HepG2 (cell line): ENCODE results near the gene C16orf90. TPM values are rescaled to one million over a fixed set of nuclear protein-coding genes. Genes with fewer than 3 reads are reported as not detected.
A peak's percentile ranks its signal among the peaks of the same experiment; 100 is the strongest.

Experiments
- ATAC-seq: fragments of 200-7000 bp; cut with Tn5 transposase; 3 replicates; pipeline ENCODE4 v1.9.1; 2020; ENCODE audit warnings: mild to moderate bottlenecking, moderate library complexity
- BruUV-seq: library from RNA; stranded (reverse); fragments of 400-500 nt; replicated peaks from 2 replicates; lab custom pipeline; 2021; lab: Mats Ljungman, UMichigan
- CTCF ChIA-PET: fragments of 300-600 bp; formaldehyde crosslinking; extraction: SDS; loops from one replicate; lab custom pipeline; 2021; ENCODE audit warnings: low total read pairs, inconsistent platforms, low intra/inter-chr PET ratio; lab: Yijun Ruan, JAX
- POLR2A ChIA-PET: fragments of 350-600 bp; sonication (Branson Sonifier 250); formaldehyde crosslinking; loops from one replicate; lab custom pipeline; 2020; ENCODE audit warnings: antibody characterized with exemption, inconsistent platforms; lab: Yijun Ruan, JAX
- DNase-seq: peaks from one replicate; pipeline ENCODE4 v3.0.0-alpha.2; 2015; ENCODE audit warnings: low spot score
- FAIRE-seq: peaks from 3 replicates; lab custom pipeline; 2011; peaks lifted over from hg19 to GRCh38; lab: Jason Lieb, UNC
- H2AFZ ChIP-seq: one replicate; pipeline ENCODE4 v1.6.1; 2011; ENCODE audit warnings: low read length, inconsistent platforms
- H3K27ac ChIP-seq: fragments of 300-600 bp; 3 replicates; pipeline ENCODE4 v1.8.0; 2011; ENCODE audit warnings: mixed run types, mild to moderate bottlenecking, mixed read lengths, low read length, inconsistent platforms; ENCODE audit not compliant: insufficient read depth; ENCODE audit errors: extremely low read length
- H3K27me3 ChIP-seq, 2 experiments: fragments of 200-600 bp in 1 of 2; 2 replicates in 1 of 2; 3 replicates in 1 of 2; pipeline versions ENCODE4 v1.6.0 to v1.8.0; 2011; ENCODE audit warnings: low read length in 2 of 2, mild to moderate bottlenecking in 2 of 2, moderate library complexity in 2 of 2, inconsistent platforms in 1 of 2; ENCODE audit not compliant: insufficient read depth in 2 of 2, control insufficient read depth in 1 of 2
- H3K36me3 ChIP-seq, 2 experiments: fragments of 200-600 bp in 1 of 2; replicated peaks in 1 of 2; 2 replicates in 1 of 2; 3 replicates in 1 of 2; pipeline versions ENCODE4 v1.5.1 to v1.8.0; 2011; ENCODE audit warnings: low read length in 2 of 2, inconsistent platforms in 1 of 2; ENCODE audit not compliant: insufficient read depth in 2 of 2, control insufficient read depth in 1 of 2
- H3K4me1 ChIP-seq: 2 replicates; pipeline ENCODE4 v1.5.1; 2012; ENCODE audit warnings: low read length, inconsistent platforms; ENCODE audit not compliant: insufficient read depth
- H3K4me2 ChIP-seq: 2 replicates; pipeline ENCODE4 v1.6.0; 2011; ENCODE audit warnings: low read depth, low read length, inconsistent platforms
- H3K4me3 ChIP-seq, 3 experiments: fragments of 200-600 bp in 1 of 3; sonication (generic), shearing (Covaris generic) in 1 of 3; replicated peaks in 1 of 3; 2 replicates each; pipeline ENCODE4 v1.5.1; 2011 to 2016; ENCODE audit warnings: low read length in 3 of 3, inconsistent platforms in 2 of 3, low read depth in 2 of 3, mild to moderate bottlenecking in 2 of 3, control low read depth in 1 of 3, mixed read lengths in 1 of 3; ENCODE audit not compliant: insufficient read depth in 1 of 3
- H3K79me2 ChIP-seq: one replicate; pipeline ENCODE4 v1.6.1; 2011; ENCODE audit warnings: low read length, inconsistent platforms; ENCODE audit not compliant: insufficient read depth
- H3K9ac ChIP-seq: 2 replicates; pipeline ENCODE4 v1.6.0; 2011; ENCODE audit warnings: mild to moderate bottlenecking, low read depth, low read length, inconsistent platforms; ENCODE audit not compliant: insufficient read depth
- H3K9me3 ChIP-seq: 2 replicates; pipeline ENCODE4 v1.5.1; 2012; ENCODE audit warnings: mild to moderate bottlenecking, low read length
- H4K20me1 ChIP-seq: 2 replicates; pipeline ENCODE4 v1.6.0; 2011; ENCODE audit warnings: inconsistent platforms, mild to moderate bottlenecking, low read length, moderate library complexity; ENCODE audit not compliant: insufficient read depth
- AGO2 ChIP-seq: fragments of 200-400 bp; formaldehyde crosslinking; optimal IDR thresholded peaks from 2 replicates; pipeline ENCODE3; 2017; ENCODE audit warnings: mild to moderate bottlenecking, low read depth, low read length, moderate library complexity
- DNMT3B ChIP-seq: conservative IDR thresholded peaks from 2 replicates; pipeline ENCODE4 v1.6.1; 2016; ENCODE audit warnings: missing biosample characterization, control low read depth
- IKZF4 ChIP-seq: sonication (generic); formaldehyde crosslinking; IDR thresholded peaks from 2 replicates; pipeline ENCODE4 v1.5.1; 2020; ENCODE audit warnings: borderline replicate concordance, mild to moderate bottlenecking, low read depth, missing genetic modification reagents; ENCODE audit errors: not compliant biosample characterization
- RBM22 ChIP-seq: fragments of 200-400 bp; formaldehyde crosslinking; optimal IDR thresholded peaks from 2 replicates; pipeline ENCODE3; 2017; ENCODE audit warnings: mild to moderate bottlenecking, low read length, moderate library complexity
- SRSF1 ChIP-seq: fragments of 200-400 bp; formaldehyde crosslinking; optimal IDR thresholded peaks from 2 replicates; pipeline ENCODE3; 2017; ENCODE audit warnings: mild to moderate bottlenecking, low read depth, low read length, moderate library complexity
- ZNF549 ChIP-seq: sonication (generic); formaldehyde crosslinking; IDR thresholded peaks from 2 replicates; pipeline ENCODE4 v1.5.0; 2020; ENCODE audit warnings: missing genetic modification reagents
- WGBS: methylation state at CpG from one replicate; pipeline ENCODE4 v1.1.6; 2017; ENCODE audit warnings: low lambda C conversion rate; 5-methylcytosine and 5-hydroxymethylcytosine counted together
- in situ Hi-C: cut with HindIII; loops from 2 replicates; pipeline ENCODE4 v1.10.0; 2017; ENCODE audit warnings: low pct_unique_long_range_greater_than_20kb; ENCODE audit not compliant: extremely low pct_ligation_motif_present
- intact Hi-C: fragments of 100-400 bp; cut with micrococcal nuclease; formaldehyde crosslinking; loops from one replicate; pipeline ENCODE4 v1.10.0; 2022; ENCODE audit not compliant: unreplicated experiment
- polyA plus RNA-seq, 8 experiments: library from polyadenylated mRNA; depleted of rRNA in 3 of 8; stranded (reverse) in 7 of 8; unstranded in 1 of 8; fragments of >200 nt; fragmentation: Illumina TruSeq in 4 of 8; extraction: Trizol in 4 of 8; gene quantifications; 2 replicates each; pipeline versions ENCODE4 v1.2.1 to v1.2.3, GENCODE V29; 2011 to 2016; ENCODE audit warnings: low read depth in 4 of 8, missing spikeins in 1 of 8, mixed read lengths in 1 of 8; ENCODE audit not compliant: insufficient read depth in 1 of 8
- total RNA-seq, 5 experiments: library from RNA; depleted of rRNA; stranded (reverse); fragments of >200 nt; fragmentation: Illumina TruSeq; extraction: Trizol; gene quantifications; 2 replicates each; pipeline ENCODE4 v1.2.3, GENCODE V29; 2016; ENCODE audit warnings: low read depth in 1 of 5
- TF ChIP-seq, protein P1 (sequence below): IDR thresholded peaks from 2 replicates; pipeline ENCODE4 v1.4.0; 2020; ENCODE audit warnings: mild to moderate bottlenecking, missing genetic modification reagents

C16orf90 gene
- total and polyA plus RNA-seq, 2 of the 13 experiments (the other 11 are each of a cell fraction or from before 2014, with no cell fraction given): not detected

DNA sequence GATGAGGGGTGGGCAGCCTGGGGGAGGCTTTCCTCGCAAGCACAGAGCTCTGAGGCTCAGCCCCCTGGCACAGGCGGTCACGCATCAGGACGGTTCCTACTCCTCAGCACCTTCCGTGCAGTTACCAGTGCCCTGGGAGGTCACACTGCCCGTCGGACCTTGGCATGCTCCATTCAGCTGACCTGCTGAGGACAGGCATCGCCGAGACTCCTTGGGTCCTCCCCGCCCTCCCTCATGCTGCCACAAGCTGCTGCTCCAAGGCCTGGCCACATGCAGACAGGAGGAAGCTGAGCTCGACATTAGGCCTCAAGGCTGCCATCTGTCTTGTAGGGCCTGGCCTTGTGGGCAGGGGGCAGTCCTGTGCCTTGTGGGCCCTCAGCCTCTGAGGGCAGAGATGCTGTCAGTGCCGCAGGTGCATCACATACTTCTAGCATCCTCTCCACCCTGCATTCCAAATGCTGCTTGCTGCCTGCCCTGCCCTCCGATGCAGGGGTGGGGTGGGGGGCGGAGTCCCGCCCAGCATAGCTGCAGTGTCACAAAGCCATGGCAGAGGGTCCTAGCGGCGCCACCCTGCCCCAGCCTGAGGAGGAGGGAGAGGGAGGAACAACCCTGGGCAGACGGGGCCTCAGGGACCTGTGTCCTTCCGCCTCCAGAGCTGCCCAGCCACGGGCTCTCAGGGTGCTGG is 9.3 kb downstream of the C16orf90 start:
- DNase-seq (no peak), ATAC-seq (no peak), FAIRE-seq (no peak)
- H3K27me3 ChIP-seq: no peaks in the 10 kb centered on the region
- H3K4me3 ChIP-seq: no peak overlapping the region
- no TSS peak for BruUV-seq
- peaks cover 26 to 54% of the 10 kb centered on the region in 2 experiments for H3K36me3 ChIP-seq
- ChIA-PET CTCF (no interaction called here), POLR2A (interaction anchor here (1.4 kb wide), 1 partner anchor 85 kb away, joined by 6 read pairs; the partner anchor contains the start of genes ZNF174 and ZSCAN32)
- H2AFZ ChIP-seq: no peak overlapping the region
- intact Hi-C loops (no loop called here), in situ Hi-C loops (no loop called here)
- H3K79me2 ChIP-seq: peaks cover under 1% of the 10 kb centered on the region
- H3K27ac ChIP-seq: no peak overlapping the region
- no peak overlapping the region for H3K4me2 ChIP-seq
- 100% methylated on average over 1 of the region's 20 CpGs for WGBS
- H4K20me1 ChIP-seq: peaks cover 5% of the 10 kb centered on the region; the same call in 1 of the 2 replicates
- peaks cover 15% of the 10 kb centered on the region for H3K4me1 ChIP-seq
- H3K9ac ChIP-seq: no peak overlapping the region
- H3K9me3 ChIP-seq: no peaks in the 10 kb centered on the region
- peak; percentile 93 for TF ChIP-seq AGO2
- peak; percentile 12 for TF ChIP-seq SRSF1
- no peak for TF ChIP-seq ZNF549 (CRISPR knock-in tag)

GRCh38 chr16:3485097-3485745 is 10.1 kb downstream of the C16orf90 start:
- BruUV-seq: no TSS peak
- CTCF ChIA-PET: no interaction called here

More at GRCh38 chr16:3485097-3485745, 10.1 kb downstream of the C16orf90 start:
- 85% methylated on average over 11 of the region's 15 CpGs for WGBS
- H2AFZ ChIP-seq: no peak overlapping the region
- POLR2A ChIA-PET: interaction anchor here (1.4 kb wide), 1 partner anchor 84 kb away, joined by 6 read pairs; the partner anchor contains the start of genes ZNF174 and ZSCAN32
- no peak overlapping the region for H3K4me2 ChIP-seq
- ATAC-seq (no peak), FAIRE-seq (no peak), DNase-seq (no peak)
- peaks cover 5% of the 10 kb centered on the region; the same call in 1 of the 2 replicates for H4K20me1 ChIP-seq
- intact Hi-C loops: no loop called here
- H3K79me2 ChIP-seq: peaks cover 2% of the 10 kb centered on the region
- H3K9ac ChIP-seq: no peak overlapping the region
- no peak overlapping the region for H3K4me3 ChIP-seq
- no peak overlapping the region for H3K27ac ChIP-seq
- H3K9me3 ChIP-seq: no peaks in the 10 kb centered on the region
- H3K4me1 ChIP-seq: peaks cover 16% of the 10 kb centered on the region
- in situ Hi-C loops: no loop called here
- peaks cover 27 to 54% of the 10 kb centered on the region in 2 experiments for H3K36me3 ChIP-seq
- TF ChIP-seq DNMT3B (no peak), IKZF4 (CRISPR knock-in tag) (no peak), AGO2 (peak; percentile 7), RBM22 (peak; percentile 25)
- TF ChIP-seq, protein P1, sequence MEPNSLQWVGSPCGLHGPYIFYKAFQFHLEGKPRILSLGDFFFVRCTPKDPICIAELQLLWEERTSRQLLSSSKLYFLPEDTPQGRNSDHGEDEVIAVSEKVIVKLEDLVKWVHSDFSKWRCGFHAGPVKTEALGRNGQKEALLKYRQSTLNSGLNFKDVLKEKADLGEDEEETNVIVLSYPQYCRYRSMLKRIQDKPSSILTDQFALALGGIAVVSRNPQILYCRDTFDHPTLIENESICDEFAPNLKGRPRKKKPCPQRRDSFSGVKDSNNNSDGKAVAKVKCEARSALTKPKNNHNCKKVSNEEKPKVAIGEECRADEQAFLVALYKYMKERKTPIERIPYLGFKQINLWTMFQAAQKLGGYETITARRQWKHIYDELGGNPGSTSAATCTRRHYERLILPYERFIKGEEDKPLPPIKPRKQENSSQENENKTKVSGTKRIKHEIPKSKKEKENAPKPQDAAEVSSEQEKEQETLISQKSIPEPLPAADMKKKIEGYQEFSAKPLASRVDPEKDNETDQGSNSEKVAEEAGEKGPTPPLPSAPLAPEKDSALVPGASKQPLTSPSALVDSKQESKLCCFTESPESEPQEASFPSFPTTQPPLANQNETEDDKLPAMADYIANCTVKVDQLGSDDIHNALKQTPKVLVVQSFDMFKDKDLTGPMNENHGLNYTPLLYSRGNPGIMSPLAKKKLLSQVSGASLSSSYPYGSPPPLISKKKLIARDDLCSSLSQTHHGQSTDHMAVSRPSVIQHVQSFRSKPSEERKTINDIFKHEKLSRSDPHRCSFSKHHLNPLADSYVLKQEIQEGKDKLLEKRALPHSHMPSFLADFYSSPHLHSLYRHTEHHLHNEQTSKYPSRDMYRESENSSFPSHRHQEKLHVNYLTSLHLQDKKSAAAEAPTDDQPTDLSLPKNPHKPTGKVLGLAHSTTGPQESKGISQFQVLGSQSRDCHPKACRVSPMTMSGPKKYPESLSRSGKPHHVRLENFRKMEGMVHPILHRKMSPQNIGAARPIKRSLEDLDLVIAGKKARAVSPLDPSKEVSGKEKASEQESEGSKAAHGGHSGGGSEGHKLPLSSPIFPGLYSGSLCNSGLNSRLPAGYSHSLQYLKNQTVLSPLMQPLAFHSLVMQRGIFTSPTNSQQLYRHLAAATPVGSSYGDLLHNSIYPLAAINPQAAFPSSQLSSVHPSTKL (CRISPR knock-in tag): no peak
- no peaks in the 10 kb centered on the region for H3K27me3 ChIP-seq
